CD4-positive, alpha-beta T cell (primary cell): ENCODE results near the gene IGFLR1. TPM values are rescaled to one million over a fixed set of nuclear protein-coding genes. Genes with fewer than 3 reads are reported as not detected.

Experiments
- ATAC-seq: fragments of 200-7000 bp; cut with Tn5 transposase; one replicate; pipeline ENCODE4 v1.10.0; 2022; ENCODE audit warnings: mild to moderate bottlenecking; ENCODE audit not compliant: poor library complexity
- CTCF ChIA-PET: fragments of 350-600 bp; sonication (Branson Sonifier 250); formaldehyde crosslinking; loops from one replicate; lab custom pipeline; 2021; ENCODE audit warnings: antibody characterized with exemption, inconsistent platforms; lab: Charles Lee
- POLR2A ChIA-PET: fragments of 350-600 bp; sonication (Branson Sonifier 250); formaldehyde crosslinking; loops from one replicate; lab custom pipeline; 2021; ENCODE audit warnings: antibody characterized with exemption, inconsistent platforms; lab: Charles Lee
- DNase-seq, 14 experiments: peaks; one replicate each; pipeline ENCODE4 v3.0.0-alpha.2; 2013 to 2020; ENCODE audit warnings: mixed read lengths in 2 of 14
- H3K27ac ChIP-seq, 2 donors: one replicate each; pipeline versions ENCODE4 v1.5.1 to v1.7.0; 2013; ENCODE audit warnings: low read length in 2 of 2, low read depth in 1 of 2, mild to moderate bottlenecking in 1 of 2
- H3K27me3 ChIP-seq, 2 experiments: 1 replicate in 1 of 2; 2 replicates in 1 of 2; pipeline versions ENCODE4 v1.6.1 to v1.7.0; 2013; ENCODE audit warnings: low read length in 2 of 2, control low read depth in 1 of 2, mild to moderate bottlenecking in 1 of 2, moderate library complexity in 1 of 2; ENCODE audit not compliant: insufficient read depth in 2 of 2, control insufficient read depth in 1 of 2
- H3K36me3 ChIP-seq: one replicate; pipeline ENCODE4 v1.6.1; 2013; ENCODE audit warnings: low read length, control low read depth; ENCODE audit not compliant: insufficient read depth
- H3K4me1 ChIP-seq: one replicate; pipeline ENCODE4 v1.6.1; 2013; ENCODE audit warnings: low read length, control low read depth; ENCODE audit not compliant: insufficient read depth
- H3K4me3 ChIP-seq: one replicate; pipeline ENCODE4 v1.5.1; 2013; ENCODE audit warnings: mild to moderate bottlenecking, low read length, moderate library complexity
- H3K9me3 ChIP-seq, 2 experiments: 1 replicate in 1 of 2; 2 replicates in 1 of 2; pipeline versions ENCODE4 v1.6.1 to v1.7.0; 2013; ENCODE audit warnings: low read length in 2 of 2, mild to moderate bottlenecking in 2 of 2, control low read depth in 1 of 2, moderate library complexity in 1 of 2; ENCODE audit not compliant: control insufficient read depth in 1 of 2, insufficient read depth in 1 of 2
- H3K27ac Mint-ChIP-seq: one replicate; pipeline ENCODE4 v1.8.0; 2020; ENCODE audit warnings: mixed read lengths
- H3K27me3 Mint-ChIP-seq: one replicate; pipeline ENCODE4 v1.8.0; 2021; ENCODE audit warnings: mixed read lengths
- H3K36me3 Mint-ChIP-seq: one replicate; pipeline ENCODE4 v1.8.0; 2021; ENCODE audit warnings: low read depth, mixed read lengths
- H3K4me1 Mint-ChIP-seq: one replicate; pipeline ENCODE4 v1.8.0; 2021; ENCODE audit warnings: low read depth, mixed read lengths
- H3K4me3 Mint-ChIP-seq: one replicate; pipeline ENCODE4 v1.8.0; 2020; ENCODE audit warnings: mild to moderate bottlenecking, mixed read lengths
- H3K9me3 Mint-ChIP-seq: one replicate; pipeline ENCODE4 v1.8.0; 2020; ENCODE audit warnings: mixed read lengths
- intact Hi-C, 2 experiments: fragments of 100-400 bp; cut with DNase I in 1 of 2; cut with micrococcal nuclease in 1 of 2; formaldehyde crosslinking; loops; one replicate each; pipeline versions ENCODE4 v1.15.1 to v1.9.0; 2023 to 2025; cut with DNase I, micrococcal nuclease
- total RNA-seq, 174 experiments: library from RNA in 2 of 174; stranded (reverse) in 2 of 174; gene quantifications; one replicate each; pipeline ENCODE4 v1.2.3 and lab custom pipeline; 2021 to 2026
- TF ChIP-seq, protein P1 (sequence below): fragments of 200-600 bp; IDR thresholded peaks from one replicate; pipeline ENCODE4 v1.8.0; 2022; ENCODE audit warnings: antibody characterized with exemption, mild to moderate bottlenecking

The IGFLR1 gene
- total RNA-seq, 2 experiments from 2014 or later = 40.3 to 43.1 TPM

DNA sequence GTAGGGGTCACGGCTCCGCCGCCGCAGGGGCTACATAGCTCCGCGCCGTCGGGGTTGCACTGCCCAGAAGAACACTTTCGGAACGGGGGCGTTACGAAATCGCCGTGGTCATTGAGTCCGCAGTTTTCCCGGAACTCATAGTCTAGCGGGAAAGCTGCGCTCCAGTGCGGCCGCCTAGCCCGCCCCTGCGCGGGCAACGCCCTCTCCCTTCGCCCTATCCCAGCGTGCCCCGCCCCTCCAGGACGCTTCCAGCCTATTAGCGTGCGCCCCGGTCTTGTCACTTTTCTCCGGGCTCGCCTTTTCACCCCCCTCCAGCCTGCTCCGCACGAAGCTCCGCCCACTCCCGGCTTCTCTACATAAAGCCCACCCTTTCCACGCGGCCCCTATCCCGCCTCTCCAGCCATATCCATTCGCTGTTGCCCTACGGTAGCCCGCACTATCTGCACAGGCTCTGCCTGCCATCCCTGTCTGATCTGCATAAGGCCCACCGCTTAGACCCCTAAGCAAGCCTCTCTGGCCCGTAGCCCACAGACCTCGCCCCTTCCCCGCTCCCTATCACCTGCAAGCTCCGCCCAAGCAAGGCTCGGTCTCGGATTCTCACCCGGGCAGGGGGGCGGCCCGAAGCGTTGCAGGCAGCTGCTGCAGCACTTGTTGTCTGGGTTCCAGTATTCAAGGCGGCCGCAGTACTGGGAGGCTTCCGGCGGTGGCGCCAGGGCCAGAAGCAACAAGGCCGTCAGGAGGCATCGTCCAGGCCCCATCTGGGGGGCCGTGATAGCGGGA lies 1.6 kb downstream of the IGFLR1 start:
- TF ChIP-seq, protein P1, sequence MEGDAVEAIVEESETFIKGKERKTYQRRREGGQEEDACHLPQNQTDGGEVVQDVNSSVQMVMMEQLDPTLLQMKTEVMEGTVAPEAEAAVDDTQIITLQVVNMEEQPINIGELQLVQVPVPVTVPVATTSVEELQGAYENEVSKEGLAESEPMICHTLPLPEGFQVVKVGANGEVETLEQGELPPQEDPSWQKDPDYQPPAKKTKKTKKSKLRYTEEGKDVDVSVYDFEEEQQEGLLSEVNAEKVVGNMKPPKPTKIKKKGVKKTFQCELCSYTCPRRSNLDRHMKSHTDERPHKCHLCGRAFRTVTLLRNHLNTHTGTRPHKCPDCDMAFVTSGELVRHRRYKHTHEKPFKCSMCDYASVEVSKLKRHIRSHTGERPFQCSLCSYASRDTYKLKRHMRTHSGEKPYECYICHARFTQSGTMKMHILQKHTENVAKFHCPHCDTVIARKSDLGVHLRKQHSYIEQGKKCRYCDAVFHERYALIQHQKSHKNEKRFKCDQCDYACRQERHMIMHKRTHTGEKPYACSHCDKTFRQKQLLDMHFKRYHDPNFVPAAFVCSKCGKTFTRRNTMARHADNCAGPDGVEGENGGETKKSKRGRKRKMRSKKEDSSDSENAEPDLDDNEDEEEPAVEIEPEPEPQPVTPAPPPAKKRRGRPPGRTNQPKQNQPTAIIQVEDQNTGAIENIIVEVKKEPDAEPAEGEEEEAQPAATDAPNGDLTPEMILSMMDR = no peak
- peaks cover 34% of the 10 kb centered on the region for H3K36me3 ChIP-seq
- DNase-seq (peak; percentile 88 to 97 (median 94)), ATAC-seq (peak; percentile 60)
- peak overlapping the region; percentile 62 to 72 for H3K27ac ChIP-seq
- Mint-ChIP-seq H3K27me3 (no peaks in the 10 kb centered on the region), H3K36me3 (peaks cover 58% of the 10 kb centered on the region), H3K27ac (peak overlapping the region; percentile 98), H3K9me3 (no peaks in the 10 kb centered on the region), H3K4me3 (peak overlapping the region; percentile 99), H3K4me1 (peaks cover 52% of the 10 kb centered on the region)
- POLR2A ChIA-PET = interaction anchor here (0.6 to 2.4 kb wide), 14 partner anchors 8 to 190 kb away, joined by 3 to 20 read pairs (median 4); partner anchors contain the start of genes COX6B1, HSPB6, KMT2B and LIN37
- no peaks in the 10 kb centered on the region for H3K9me3 ChIP-seq
- intact Hi-C loops = loop anchor here (1.0 to 10.0 kb wide), 3 partner anchors 23 to 374 kb away; partner anchors contain the start of genes COX6B1 (in 1 of the 2), OVOL3 (in 1 of the 2), POLR2I (in 1 of the 2) and TBCB (in 1 of the 2)
- H3K4me1 ChIP-seq = peaks cover 68% of the 10 kb centered on the region
- no peaks in the 10 kb centered on the region for H3K27me3 ChIP-seq
- CTCF ChIA-PET = interaction anchor here (0.6 to 0.7 kb wide), 2 partner anchors 34 to 578 kb away, joined by 4 read pairs; no protein-coding TSS in a partner anchor
- peak overlapping the region; percentile 91 for H3K4me3 ChIP-seq

- peak overlapping the region in 1 of 2 donors; percentile 27 for H3K27ac ChIP-seq
- H3K4me3 ChIP-seq = peak overlapping the region; percentile 91
- CTCF ChIA-PET = interaction anchor here (0.6 to 0.7 kb wide), 2 partner anchors 33 to 577 kb away, joined by 4 read pairs; no protein-coding TSS in a partner anchor
- Mint-ChIP-seq H3K27me3 (no peaks in the 10 kb centered on the region), H3K4me3 (peak overlapping the region; percentile 99), H3K4me1 (peaks cover 46% of the 10 kb centered on the region), H3K9me3 (no peaks in the 10 kb centered on the region), H3K36me3 (peaks cover 58% of the 10 kb centered on the region), H3K27ac (no peak overlapping the region)
- POLR2A ChIA-PET = interaction anchor here (0.7 to 2.4 kb wide), 11 partner anchors 8 to 163 kb away, joined by 3 to 20 read pairs (median 5); partner anchors contain the start of genes COX6B1, KMT2B, LIN37 and PROSER3
- no peaks in the 10 kb centered on the region for H3K9me3 ChIP-seq
- H3K27me3 ChIP-seq = no peaks in the 10 kb centered on the region
- H3K36me3 ChIP-seq = peaks cover 39% of the 10 kb centered on the region
- DNase-seq (no peak), ATAC-seq (peak; percentile 4)
- TF ChIP-seq, protein P1 = no peak
- intact Hi-C loops = loop anchor here (1.0 to 10.0 kb wide), 3 partner anchors 23 to 375 kb away; partner anchors contain the start of genes COX6B1 (in 1 of the 2), OVOL3 (in 1 of the 2), POLR2I (in 1 of the 2) and TBCB (in 1 of the 2)
- H3K4me1 ChIP-seq = peaks cover 67% of the 10 kb centered on the region
Observed at GRCh38 chr19:35740108-35740422, 2.2 kb downstream of the IGFLR1 start.

GRCh38 chr19:35739275-35740107 lies 2.8 kb downstream of the IGFLR1 start:
- H3K36me3 ChIP-seq = peaks cover 44% of the 10 kb centered on the region
- H3K4me1 Mint-ChIP-seq = peaks cover 51% of the 10 kb centered on the region

More at GRCh38 chr19:35739275-35740107, 2.8 kb downstream of the IGFLR1 start:
- peak overlapping the region; percentile 27 for H3K27ac Mint-ChIP-seq
- peak overlapping the region; percentile 99 for H3K4me3 Mint-ChIP-seq
- ChIA-PET POLR2A (interaction anchor here (0.9 to 2.4 kb wide), 7 partner anchors 9 to 164 kb away, joined by 3 to 20 read pairs (median 5); partner anchors contain the start of genes KMT2B and LIN37), CTCF (no interaction called here)
- TF ChIP-seq, protein P1 = no peak
- Histone ChIP-seq H3K9me3 (no peaks in the 10 kb centered on the region), H3K4me1 (peaks cover 64% of the 10 kb centered on the region), H3K4me3 (peak overlapping the region; percentile 91), H3K27ac (peak overlapping the region in 1 of 2 donors; percentile 27), H3K27me3 (no peaks in the 10 kb centered on the region)
- ATAC-seq (no peak), DNase-seq (no peak)
- peaks cover 58% of the 10 kb centered on the region for H3K36me3 Mint-ChIP-seq
- intact Hi-C loops = loop anchor here (1.0 to 10.0 kb wide), 3 partner anchors 22 to 375 kb away; partner anchors contain the start of genes COX6B1 (in 1 of the 2), OVOL3 (in 1 of the 2), POLR2I (in 1 of the 2) and TBCB (in 1 of the 2)
- H3K9me3 Mint-ChIP-seq = no peaks in the 10 kb centered on the region
- no peaks in the 10 kb centered on the region for H3K27me3 Mint-ChIP-seq
